Calu3 (cell line): ENCODE measurements around the gene ZSCAN5A. TPM values are rescaled to one million over a fixed set of nuclear protein-coding genes. Genes with fewer than 3 reads are reported as not detected.
A peak's percentile ranks its signal among the peaks of the same experiment; 100 is the strongest.

ENCODE experiments used
- BruUV-seq: library from RNA; stranded (reverse); fragments of 400-500 nt; replicated peaks from 2 replicates; lab custom pipeline; 2021; lab: Mats Ljungman, UMichigan
- CTCF ChIA-PET: fragments of 300-600 bp; sonication (Branson Sonifier 250); formaldehyde crosslinking; loops from one replicate; lab custom pipeline; 2022; ENCODE audit warnings: antibody characterized with exemption; lab: Charles Lee
- DNase-seq: peaks from one replicate; pipeline ENCODE4 v3.0.0; 2022
- H3K27ac Mint-ChIP-seq: one replicate; pipeline ENCODE4 v1.8.0; 2022; ENCODE audit warnings: mixed read lengths; ENCODE audit not compliant: unreplicated experiment
- H3K27me3 Mint-ChIP-seq: one replicate; pipeline ENCODE4 v1.8.0; 2022; ENCODE audit warnings: mixed read lengths; ENCODE audit not compliant: unreplicated experiment
- H3K36me3 Mint-ChIP-seq: one replicate; pipeline ENCODE4 v1.8.0; 2022; ENCODE audit warnings: mild to moderate bottlenecking, moderate library complexity, mixed read lengths; ENCODE audit not compliant: insufficient read depth, unreplicated experiment
- H3K4me1 Mint-ChIP-seq: one replicate; pipeline ENCODE4 v1.8.0; 2022; ENCODE audit warnings: mild to moderate bottlenecking, low read depth, mixed read lengths; ENCODE audit not compliant: unreplicated experiment
- H3K4me3 Mint-ChIP-seq: one replicate; pipeline ENCODE4 v1.8.0; 2022; ENCODE audit warnings: mild to moderate bottlenecking, low read depth, moderate library complexity, mixed read lengths; ENCODE audit not compliant: unreplicated experiment
- H3K9me3 Mint-ChIP-seq: one replicate; pipeline ENCODE4 v1.8.0; 2022; ENCODE audit warnings: low read depth, mixed read lengths; ENCODE audit not compliant: unreplicated experiment
- CTCF ChIP-seq: fragments of 200-600 bp; IDR thresholded peaks from one replicate; pipeline ENCODE4 v1.8.0; 2022; ENCODE audit warnings: antibody characterized with exemption; ENCODE audit not compliant: unreplicated experiment
- intact Hi-C: fragments of 100-400 bp; cut with micrococcal nuclease; formaldehyde crosslinking; loops from one replicate; pipeline ENCODE4 v1.10.0; 2022; ENCODE audit not compliant: unreplicated experiment
- total RNA-seq: library from RNA; stranded (reverse); gene quantifications from 2 replicates; pipeline ENCODE4 v1.2.3, GENCODE V29; 2022

Gene ZSCAN5A
- total RNA-seq, 1 experiment from 2014 or later = 13.5 TPM

DNA sequence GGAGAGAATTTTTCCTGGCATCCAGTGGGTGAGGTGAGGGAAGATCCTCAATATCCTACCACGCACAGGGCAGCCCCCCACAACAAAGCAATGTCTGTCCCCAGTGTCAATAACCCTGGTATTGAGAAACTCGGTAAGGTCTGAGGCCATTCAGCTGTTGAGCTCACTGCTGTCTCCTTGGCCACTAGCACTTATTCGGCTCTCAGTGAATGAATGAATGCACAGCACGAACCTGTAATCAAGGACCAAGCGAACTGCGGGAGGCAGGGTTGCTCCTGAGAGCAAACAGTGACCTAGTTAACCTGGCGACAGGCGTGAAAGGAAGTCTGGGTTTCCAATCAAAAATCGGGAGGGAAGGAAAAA, 640 bp downstream of the ZSCAN5A start:
- TF ChIP-seq CTCF = no peak
- peaks cover 52% of the 10 kb centered on the region for H3K36me3 Mint-ChIP-seq
- H3K27ac Mint-ChIP-seq = peak overlapping the region; percentile 99
- DNase-seq = peak; percentile 4
- intact Hi-C loops = loop anchor here (5.0 kb wide), 1 partner anchor 62 kb away; no protein-coding TSS in a partner anchor
- CTCF ChIA-PET = interaction anchor here (0.6 to 1.6 kb wide), 8 partner anchors 19 to 825 kb away, joined by 3 to 13 read pairs (median 3); no protein-coding TSS in a partner anchor
- H3K4me1 Mint-ChIP-seq = peaks cover 14% of the 10 kb centered on the region
- no peaks in the 10 kb centered on the region for H3K27me3 Mint-ChIP-seq
- H3K9me3 Mint-ChIP-seq = no peaks in the 10 kb centered on the region
- BruUV-seq = TSS peak; percentile 36
- peak overlapping the region; percentile 95 for H3K4me3 Mint-ChIP-seq

GRCh38 chr19:56312787-56313657, 1.6 kb downstream of the ZSCAN5A start:
- Mint-ChIP-seq H3K4me1 (peaks cover 14% of the 10 kb centered on the region), H3K27me3 (no peaks in the 10 kb centered on the region), H3K36me3 (peaks cover 52% of the 10 kb centered on the region), H3K27ac (peak overlapping the region; percentile 99), H3K4me3 (peak overlapping the region; percentile 95), H3K9me3 (no peaks in the 10 kb centered on the region)
- TF ChIP-seq CTCF = no peak
- intact Hi-C loops = loop anchor here (5.0 kb wide), 1 partner anchor 61 kb away; no protein-coding TSS in a partner anchor
- CTCF ChIA-PET = interaction anchor here (0.6 to 1.6 kb wide), 2 partner anchors 60 to 97 kb away, joined by 3 to 12 read pairs; no protein-coding TSS in a partner anchor
- no peak for DNase-seq
- no TSS peak for BruUV-seq

DNA sequence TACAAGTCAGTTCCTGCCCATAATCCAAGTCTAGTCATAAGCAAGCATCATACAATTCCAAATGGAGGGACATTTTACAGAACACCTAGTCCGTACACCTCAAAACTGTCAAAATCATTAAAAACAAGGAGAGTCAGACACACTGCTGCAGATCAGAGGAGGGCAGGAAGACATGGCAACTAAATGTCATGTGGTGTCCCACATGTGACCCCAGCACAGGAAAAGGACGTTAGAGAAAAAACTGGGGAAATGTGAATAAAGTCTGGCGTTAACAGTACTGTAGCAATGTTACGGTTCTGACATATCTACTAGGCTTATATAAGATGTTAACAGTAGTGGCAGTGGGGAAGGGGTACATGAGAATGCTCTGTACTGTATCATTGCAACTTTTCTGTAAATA, 2.3 kb downstream of the ZSCAN5A start:
- CTCF ChIA-PET = no interaction called here
- H3K27me3 Mint-ChIP-seq = no peaks in the 10 kb centered on the region
- no peak for DNase-seq
- H3K36me3 Mint-ChIP-seq = peaks cover 52% of the 10 kb centered on the region
- peaks cover 14% of the 10 kb centered on the region for H3K4me1 Mint-ChIP-seq
- intact Hi-C loops = loop anchor here (5.0 kb wide), 1 partner anchor 60 kb away; no protein-coding TSS in a partner anchor
- no peak overlapping the region for H3K4me3 Mint-ChIP-seq
- no peaks in the 10 kb centered on the region for H3K9me3 Mint-ChIP-seq
- TF ChIP-seq CTCF = no peak
- H3K27ac Mint-ChIP-seq = no peak overlapping the region
- BruUV-seq = no TSS peak

- peaks cover 14% of the 10 kb centered on the region for H3K4me1 Mint-ChIP-seq
- H3K27me3 Mint-ChIP-seq = no peaks in the 10 kb centered on the region
- intact Hi-C loops = loop anchor here (5.0 kb wide), 1 partner anchor 58 kb away; no protein-coding TSS in a partner anchor
- no peak for TF ChIP-seq CTCF
- CTCF ChIA-PET = interaction anchor here (1.4 to 1.7 kb wide), 2 partner anchors 23 to 57 kb away, joined by 11 to 12 read pairs; no protein-coding TSS in a partner anchor
- no peak overlapping the region for H3K4me3 Mint-ChIP-seq
- no peak for DNase-seq
- H3K9me3 Mint-ChIP-seq = no peaks in the 10 kb centered on the region
- no TSS peak for BruUV-seq
- no peak overlapping the region for H3K27ac Mint-ChIP-seq
- peaks cover 37% of the 10 kb centered on the region for H3K36me3 Mint-ChIP-seq
Observed at GRCh38 chr19:56310462-56310861, 4.2 kb downstream of the ZSCAN5A start.
